ENCODE measurements around the gene ZNF597. TPM values are rescaled to one million over a fixed set of nuclear protein-coding genes. Genes with fewer than 3 reads are reported as not detected.

The ZNF597 gene
- total RNA-seq, 1 experiment from 2014 or later = 3.2 TPM

- Histone ChIP-seq H3K4me3 (replicated peaks in 1 of 2; ENCODE audit: low read depth in 1 of 2, low read length in 2 of 2) (no peak overlapping the region), H4K20me1 (ENCODE audit: insufficient read depth) (no peaks in the 10 kb centered on the region), H3K27me3 (ENCODE audit: insufficient read depth, low read length) (no peaks in the 10 kb centered on the region), H3K27ac (ENCODE audit: low read depth, low read length) (no peak overlapping the region), H3K9ac (ENCODE audit: low read length) (no peak overlapping the region), H3K79me2 (ENCODE audit: insufficient read depth, low read length) (no peaks in the 10 kb centered on the region), H3K36me3 (ENCODE audit: control insufficient read depth in 1 of 2, insufficient read depth in 2 of 2, low read length in 2 of 2) (peaks cover 0 to 2% of the 10 kb centered on the region in 2 experiments; a peak in 1 of 4 replicates), H3K9me3 (ENCODE audit: control insufficient read depth in 1 of 2, insufficient read depth in 1 of 2, low read depth in 1 of 2, low read length in 2 of 2) (no peaks in the 10 kb centered on the region), H3K4me1 (ENCODE audit: control insufficient read depth in 1 of 2, insufficient read depth in 2 of 2, low read length in 2 of 2) (no peaks in the 10 kb centered on the region), H3K4me2 (ENCODE audit: low read length) (no peak overlapping the region), H3K9me2 (ENCODE audit: insufficient read depth) (no peaks in the 10 kb centered on the region), H2AFZ (ENCODE audit: low read depth, low read length, poor library complexity, severe bottlenecking) (no peak overlapping the region)
- CTCF ChIA-PET = no interaction called here
- POLR2A ChIA-PET = no interaction called here
- BruUV-seq (replicated peaks) = no TSS peak
- ATAC-seq = no peak
- no peak for DNase-seq (ENCODE audit: low read depth, low spot score)
- RAD21 ChIA-PET (ENCODE audit: low non-redundant PET in 1 of 2, low total read pairs in 2 of 2, uncharacterized antibody in 2 of 2, unreplicated experiment in 2 of 2) = no interaction called here
- intact Hi-C loops (cut with micrococcal nuclease) = no loop called here
- TF ChIP-seq POLR2AphosphoS5 (IDR thresholded peaks at IDR 0.05; ENCODE audit: low read depth, low read length) = no peak
- TF ChIP-seq CTCF (IDR thresholded peaks at IDR 0.05 in 2 of 3, conservative IDR thresholded peaks at IDR 0.05 in 1 of 3; ENCODE audit: borderline replicate concordance in 1 of 3, insufficient read depth in 1 of 3, low read depth in 2 of 3, low read length in 2 of 3) = no peak
- no peak for TF ChIP-seq JUND (IDR thresholded peaks at IDR 0.05)
- no peak for TF ChIP-seq YY1 (IDR thresholded peaks at IDR 0.05; ENCODE audit: extremely low read depth, insufficient replicate concordance, low read depth, low read length)
- no peak for TF ChIP-seq ELF1 (IDR thresholded peaks at IDR 0.05; ENCODE audit: borderline replicate concordance, low read depth)
- TF ChIP-seq SIN3A (IDR thresholded peaks at IDR 0.05; ENCODE audit: low read depth) = no peak
- TF ChIP-seq ZBTB33 (IDR thresholded peaks at IDR 0.05; ENCODE audit: extremely low read depth, insufficient replicate concordance, low read length) = no peak
Measured at GRCh38 chr16:3431779-3432219, 11.5 kb downstream of the ZNF597 start.
